Osteoblast (primary cell): Measurements from ENCODE around the gene NLRX1. TPM values are rescaled to one million over a fixed set of nuclear protein-coding genes. Genes with fewer than 3 reads are reported as not detected.

Experiments
- DNase-seq: peaks from one replicate; pipeline ENCODE4 v3.0.0; 2011; ENCODE audit warnings: low spot score, mixed read lengths; ENCODE audit not compliant: insufficient read length; ENCODE audit errors: missing footprints
- H2AFZ ChIP-seq: 2 replicates; pipeline ENCODE4 v1.6.0; 2011; ENCODE audit warnings: mild to moderate bottlenecking, low read length
- H3K27ac ChIP-seq: 2 replicates; pipeline ENCODE4 v1.5.1; 2011; ENCODE audit warnings: mild to moderate bottlenecking, low read depth, low read length, moderate library complexity
- H3K27me3 ChIP-seq: 2 replicates; pipeline ENCODE4 v1.6.0; 2012; ENCODE audit warnings: mild to moderate bottlenecking, control low read depth, inconsistent platforms, low read length, moderate library complexity; ENCODE audit not compliant: insufficient read depth
- H3K36me3 ChIP-seq: 2 replicates; pipeline ENCODE4 v1.5.1; 2011; ENCODE audit warnings: mild to moderate bottlenecking, low read length, control low read depth, moderate library complexity; ENCODE audit not compliant: insufficient read depth
- H3K4me1 ChIP-seq: 2 replicates; pipeline ENCODE4 v1.5.1; 2011; ENCODE audit warnings: mild to moderate bottlenecking, low read length, control low read depth, moderate library complexity; ENCODE audit not compliant: insufficient read depth
- H3K4me2 ChIP-seq: 2 replicates; pipeline ENCODE4 v1.6.0; 2011; ENCODE audit warnings: mild to moderate bottlenecking, low read length; ENCODE audit not compliant: insufficient read depth
- H3K4me3 ChIP-seq: fragments of 200-600 bp; sonication (generic); 3 replicates; pipeline ENCODE4 v1.5.1; 2012; ENCODE audit warnings: mild to moderate bottlenecking, low read length, inconsistent platforms; ENCODE audit not compliant: insufficient read depth
- H3K79me2 ChIP-seq: 2 replicates; pipeline ENCODE4 v1.6.0; 2012; ENCODE audit warnings: mild to moderate bottlenecking, low read length, control low read depth, inconsistent platforms; ENCODE audit not compliant: insufficient read depth
- H3K9me3 ChIP-seq: 2 replicates; pipeline ENCODE4 v1.5.1; 2011; ENCODE audit warnings: low read depth, low read length, control low read depth
- H4K20me1 ChIP-seq: 2 replicates; pipeline ENCODE4 v1.6.0; 2012; ENCODE audit warnings: mild to moderate bottlenecking, low read length, control low read depth; ENCODE audit not compliant: insufficient read depth
- total RNA-seq: library from RNA; depleted of rRNA; stranded (reverse); fragments of >200 nt; gene quantifications from 2 replicates; pipeline ENCODE4 v1.2.3, GENCODE V29; 2012
- TF ChIP-seq, protein P1 (sequence below): IDR thresholded peaks from 2 replicates; pipeline ENCODE4 v1.5.1; 2011; ENCODE audit warnings: mild to moderate bottlenecking, low read depth, low read length, moderate library complexity; ENCODE audit errors: extremely low read depth

NLRX1 gene
- total RNA-seq, 1 donor = 29.7 TPM

DNA sequence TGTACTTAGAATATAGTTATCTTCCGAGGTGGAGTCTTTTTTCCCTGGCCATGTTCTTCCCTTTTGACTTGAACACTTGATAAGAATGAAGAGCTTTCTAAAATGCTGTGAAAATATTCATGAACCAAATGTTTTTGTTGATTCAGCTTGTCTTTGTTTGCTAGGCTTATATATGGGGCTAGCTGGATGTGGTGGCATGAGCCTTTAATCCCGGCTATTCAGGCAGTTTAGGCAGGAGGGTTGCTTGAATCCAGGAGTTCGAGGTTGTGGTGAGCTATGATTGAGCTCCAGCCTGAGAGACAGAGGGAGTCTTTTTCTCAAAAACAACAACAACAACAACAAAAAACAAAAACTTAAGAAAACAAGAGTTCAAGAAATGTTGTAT lies 60.8 kb downstream of the NLRX1 start:
- Histone ChIP-seq H3K4me2 (no peak overlapping the region), H3K27ac (no peak overlapping the region), H3K4me3 (no peak overlapping the region), H3K9me3 (no peaks in the 10 kb centered on the region), H2AFZ (no peak overlapping the region), H3K79me2 (peaks cover 73% of the 10 kb centered on the region), H3K27me3 (no peaks in the 10 kb centered on the region), H3K4me1 (no peaks in the 10 kb centered on the region), H4K20me1 (peaks cover 10% of the 10 kb centered on the region), H3K36me3 (peaks cover 7% of the 10 kb centered on the region)
- TF ChIP-seq, protein P1, sequence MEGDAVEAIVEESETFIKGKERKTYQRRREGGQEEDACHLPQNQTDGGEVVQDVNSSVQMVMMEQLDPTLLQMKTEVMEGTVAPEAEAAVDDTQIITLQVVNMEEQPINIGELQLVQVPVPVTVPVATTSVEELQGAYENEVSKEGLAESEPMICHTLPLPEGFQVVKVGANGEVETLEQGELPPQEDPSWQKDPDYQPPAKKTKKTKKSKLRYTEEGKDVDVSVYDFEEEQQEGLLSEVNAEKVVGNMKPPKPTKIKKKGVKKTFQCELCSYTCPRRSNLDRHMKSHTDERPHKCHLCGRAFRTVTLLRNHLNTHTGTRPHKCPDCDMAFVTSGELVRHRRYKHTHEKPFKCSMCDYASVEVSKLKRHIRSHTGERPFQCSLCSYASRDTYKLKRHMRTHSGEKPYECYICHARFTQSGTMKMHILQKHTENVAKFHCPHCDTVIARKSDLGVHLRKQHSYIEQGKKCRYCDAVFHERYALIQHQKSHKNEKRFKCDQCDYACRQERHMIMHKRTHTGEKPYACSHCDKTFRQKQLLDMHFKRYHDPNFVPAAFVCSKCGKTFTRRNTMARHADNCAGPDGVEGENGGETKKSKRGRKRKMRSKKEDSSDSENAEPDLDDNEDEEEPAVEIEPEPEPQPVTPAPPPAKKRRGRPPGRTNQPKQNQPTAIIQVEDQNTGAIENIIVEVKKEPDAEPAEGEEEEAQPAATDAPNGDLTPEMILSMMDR = no peak
- DNase-seq = no peak

DNA sequence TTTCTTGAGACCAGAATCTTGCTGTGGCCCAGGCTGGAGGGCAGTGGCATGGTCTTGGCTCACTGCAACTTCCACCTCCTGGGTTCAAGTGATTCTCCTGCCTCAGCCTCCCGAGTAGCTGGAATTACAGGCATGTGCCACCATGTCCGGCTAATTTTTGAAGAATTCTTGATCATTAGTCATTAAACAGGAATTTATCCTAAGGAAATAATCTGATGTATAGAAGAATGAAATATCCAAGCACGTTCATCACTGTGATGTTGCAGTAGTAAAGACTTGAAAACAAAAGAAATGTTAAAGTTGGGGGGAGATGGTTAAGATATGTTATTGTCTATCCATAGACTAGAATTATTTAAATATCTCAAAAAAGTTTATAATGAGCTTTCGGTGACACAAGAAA lies 61.2 kb downstream of the NLRX1 start:
- peaks cover 71% of the 10 kb centered on the region for H3K79me2 ChIP-seq
- no peak for DNase-seq
- H3K36me3 ChIP-seq = peaks cover 7% of the 10 kb centered on the region
- no peak overlapping the region for H3K27ac ChIP-seq
- TF ChIP-seq, protein P1 = no peak
- H4K20me1 ChIP-seq = peaks cover 9% of the 10 kb centered on the region
- no peak overlapping the region for H3K4me2 ChIP-seq
- no peaks in the 10 kb centered on the region for H3K27me3 ChIP-seq
- H3K4me1 ChIP-seq = no peaks in the 10 kb centered on the region
- no peaks in the 10 kb centered on the region for H3K9me3 ChIP-seq
- no peak overlapping the region for H3K4me3 ChIP-seq
- no peak overlapping the region for H2AFZ ChIP-seq

Other genes with a start within 250 kb of the NLRX1 start
- 27.9 and 28.3 TPM in 2 replicates for gene BCL9L, start 242.8 kb upstream of the NLRX1 start, total RNA-seq
- gene UPK2, start 212.4 kb upstream of the NLRX1 start, total RNA-seq = not detected in 2 replicates
- gene FOXR1, start 197.0 kb upstream of the NLRX1 start, total RNA-seq = not detected in 2 replicates
- gene CENATAC, start 170.6 kb upstream of the NLRX1 start, total RNA-seq = 37.6 and 37.7 TPM in 2 replicates
- 1,078 and 1,259 TPM in 2 replicates for gene RPS25, start 150.4 kb upstream of the NLRX1 start, total RNA-seq
- 42.3 and 48.0 TPM in 2 replicates for gene TRAPPC4, start 150.0 kb upstream of the NLRX1 start, total RNA-seq
- gene SLC37A4, start 137.8 kb upstream of the NLRX1 start, total RNA-seq = 13.0 and 14.8 TPM in 2 replicates
- 94.9 and 117 TPM in 2 replicates for gene HYOU1, start 111.5 kb upstream of the NLRX1 start, total RNA-seq
- gene VPS11, start 100.9 kb upstream of the NLRX1 start, total RNA-seq = 35.1 and 37.1 TPM in 2 replicates
- 5.0 and 8.7 TPM in 2 replicates for gene HMBS, start 83.8 kb upstream of the NLRX1 start, total RNA-seq
- 20.3 and 22.1 TPM in 2 replicates for gene DPAGT1, start 66.9 kb upstream of the NLRX1 start, total RNA-seq
- gene C2CD2L, start 61.4 kb upstream of the NLRX1 start, total RNA-seq = 5.0 and 6.2 TPM in 2 replicates
- 20.6 and 22.8 TPM in 2 replicates for gene HINFP, start 47.1 kb upstream of the NLRX1 start, total RNA-seq
- under 0.01 TPM in 1 of 2 replicates, not detected in the other for gene ABCG4, start 19.7 kb upstream of the NLRX1 start, total RNA-seq
- gene NHERF4, start 16.8 kb downstream of the NLRX1 start, total RNA-seq = not detected in 2 replicates
- 9.0 and 9.7 TPM in 2 replicates for gene CBL, start 37.6 kb downstream of the NLRX1 start, total RNA-seq
- gene MCAM, start 148.4 kb downstream of the NLRX1 start, total RNA-seq = 11.2 and 14.1 TPM in 2 replicates
- gene RNF26, start 165.8 kb downstream of the NLRX1 start, total RNA-seq = 4.0 and 5.0 TPM in 2 replicates
- gene C1QTNF5, start 172.2 kb downstream of the NLRX1 start, total RNA-seq = 35.9 and 41.3 TPM in 2 replicates
- not detected in 2 replicates for gene MFRP, start 178.0 kb downstream of the NLRX1 start, total RNA-seq
- gene USP2, start 213.0 kb downstream of the NLRX1 start, total RNA-seq = 0.29 and 0.36 TPM in 2 replicates